ENCODE results near the gene HTR2A.

Gene HTR2A

GRCh38 chr13:46896341-46897137, at the start of gene HTR2A:
Gene HTR2A, minus strand, starts transcription at chr13:46897053. Its CDS starts 1,147 bp downstream, at chr13:46895906.
- peak; percentile 55 for DNase-seq

DNA sequence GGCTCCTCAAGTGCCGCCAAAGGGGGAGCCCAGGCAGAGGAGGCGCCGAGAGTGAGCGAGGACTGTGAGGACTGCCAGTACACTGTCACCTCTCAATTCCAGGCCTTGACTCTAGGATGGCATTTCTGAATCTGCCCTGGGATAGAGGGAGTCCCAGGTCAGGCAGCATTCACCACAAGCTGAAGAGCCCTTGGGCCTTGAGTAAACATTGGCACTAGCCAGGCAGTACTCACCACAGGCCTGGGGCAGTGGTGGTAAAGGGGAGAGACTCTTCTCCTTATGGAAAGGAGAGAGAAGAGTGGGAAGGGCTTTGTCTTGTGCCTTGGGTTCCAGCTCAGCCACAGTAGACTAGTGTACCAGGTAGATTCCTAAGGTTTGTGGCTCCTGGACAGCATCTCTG, 39.7 kb upstream of the HTR2A start:
- DNase-seq, result no peak

GRCh38 chr13:46934749-46935148, 37.9 kb upstream of the HTR2A start:
- DNase-seq, result no peak

GRCh38 chr13:46926916-46927590, 30.2 kb upstream of the HTR2A start:
- DNase-seq, result no peak

DNA sequence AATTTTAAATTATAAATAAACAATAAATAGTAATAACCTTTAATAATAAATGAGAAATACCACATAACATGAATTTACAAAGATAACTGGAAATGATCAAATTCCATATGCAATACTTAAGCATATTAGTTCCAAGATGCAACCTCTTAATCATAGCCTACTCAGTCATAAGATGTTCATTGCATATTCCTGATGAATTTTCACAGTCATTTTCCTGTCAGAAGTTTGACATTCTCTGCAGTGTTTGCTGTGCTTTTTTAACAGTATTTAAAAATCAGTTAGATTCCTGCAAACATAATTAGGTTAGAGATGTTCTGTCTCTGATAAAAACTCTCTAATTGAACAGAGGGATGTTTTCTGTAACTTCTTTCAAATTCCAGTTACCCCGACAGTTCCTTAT, 28.6 kb upstream of the HTR2A start:
- no peak for DNase-seq

DNA sequence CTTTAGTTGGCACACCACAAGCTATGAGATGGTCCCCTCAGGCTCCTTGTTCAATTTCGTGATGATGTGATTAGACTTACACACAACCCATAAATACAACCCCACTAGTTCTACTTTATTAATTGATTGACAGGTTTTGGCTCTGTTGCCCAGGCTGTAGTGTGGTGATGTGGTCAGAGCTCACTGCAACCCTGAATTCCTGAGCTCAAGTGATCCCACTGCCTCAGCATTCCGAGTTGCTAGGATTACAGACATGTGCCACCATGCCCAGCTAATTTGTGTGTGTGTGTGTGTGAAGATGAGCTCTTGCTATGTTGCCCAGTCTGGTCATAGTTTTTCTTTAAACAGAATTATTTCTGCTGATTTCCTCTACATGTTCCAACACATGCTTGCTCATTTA, 17.5 kb upstream of the HTR2A start:
- DNase-seq, result no peak

- no peak for DNase-seq
These were observed 16.9 kb upstream of the HTR2A start for GRCh38 chr13:46913757-46914156.

- no peak for DNase-seq
These were observed 12.2 kb upstream of the HTR2A start for GRCh38 chr13:46909042-46909441.

GRCh38 chr13:46908501-46908900, 11.6 kb upstream of the HTR2A start:
- no peak for DNase-seq

DNA sequence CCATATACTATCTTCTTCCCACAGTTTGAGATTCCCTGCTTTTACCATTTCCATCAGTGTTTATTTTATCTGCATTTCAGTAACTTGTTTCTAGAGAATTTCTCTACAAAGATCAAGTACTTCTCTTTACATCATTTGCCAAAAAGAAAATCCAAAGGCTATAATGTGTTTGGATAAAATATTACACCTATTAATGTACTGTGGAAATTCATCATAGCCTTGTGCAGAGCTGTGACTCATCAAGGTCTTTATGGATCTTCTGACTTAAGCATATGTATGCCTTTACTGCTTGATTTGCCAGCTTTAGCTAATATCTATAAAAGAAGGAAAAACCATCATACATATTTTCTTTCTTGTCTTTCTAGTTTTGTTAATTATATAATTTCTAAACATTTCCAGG, 9.6 kb upstream of the HTR2A start:
- no peak for DNase-seq

DNA sequence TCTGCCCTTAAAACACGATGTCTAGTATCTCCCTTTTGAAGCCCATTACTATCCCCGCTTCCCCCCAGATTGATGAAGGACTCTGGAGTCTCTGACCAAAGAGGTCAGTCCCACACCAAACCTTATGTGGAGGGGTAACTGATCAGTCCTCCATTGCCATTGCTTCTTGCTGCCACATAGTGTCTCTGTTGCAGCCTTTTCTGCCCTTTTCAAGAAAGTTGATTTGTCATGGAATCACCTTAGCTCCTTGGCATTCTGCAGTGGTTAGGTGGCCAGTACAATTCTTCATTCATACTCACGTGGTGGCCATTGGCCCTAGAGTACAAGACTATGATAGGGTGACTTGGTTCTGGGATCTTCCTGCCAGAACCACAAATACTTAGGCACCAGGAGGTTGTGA, 8.4 kb upstream of the HTR2A start:
- no peak for DNase-seq

DNA sequence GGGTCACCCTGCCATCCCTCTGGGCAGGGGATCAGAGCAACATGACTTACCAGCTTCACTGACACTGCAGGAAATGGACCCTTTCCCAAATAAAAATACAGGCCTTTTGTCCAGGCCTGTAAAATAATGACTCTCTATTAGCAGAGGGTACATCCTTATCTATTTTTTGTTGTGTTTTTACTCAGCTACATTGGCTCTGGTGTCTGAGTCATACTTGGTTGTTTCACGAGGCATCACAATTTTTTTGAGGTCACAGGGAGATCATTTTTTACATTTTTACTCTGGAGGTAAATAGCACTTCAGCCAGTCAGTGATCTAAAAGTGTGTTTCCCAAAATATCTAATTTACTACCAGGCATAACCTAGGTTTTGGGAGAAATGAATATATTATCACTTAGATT, 6.9 kb upstream of the HTR2A start:
- no peak for DNase-seq

- no peak for DNase-seq
These were observed 4.9 kb upstream of the HTR2A start for GRCh38 chr13:46901721-46902120.

DNA sequence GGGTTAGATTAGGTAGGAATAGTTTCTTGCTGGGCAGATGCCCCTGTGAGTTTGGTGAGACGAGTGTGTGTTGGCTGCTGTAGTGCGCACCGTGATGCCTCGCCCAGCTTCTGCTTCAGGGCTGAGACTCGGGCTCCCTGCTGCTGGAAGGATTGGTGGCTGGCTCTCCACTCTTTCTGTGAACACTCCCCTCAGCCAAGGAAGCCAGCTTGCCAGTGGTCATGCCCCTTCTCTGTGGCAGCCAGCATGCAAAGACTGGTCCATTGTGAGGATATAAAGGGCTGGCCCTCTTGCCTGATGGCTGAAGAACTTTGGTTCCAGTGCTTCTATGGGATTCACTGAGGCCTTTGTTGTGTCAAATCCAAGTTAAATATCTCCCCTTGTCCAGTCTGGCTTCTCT, 2.9 kb upstream of the HTR2A start:
- DNase-seq, result no peak

DNA sequence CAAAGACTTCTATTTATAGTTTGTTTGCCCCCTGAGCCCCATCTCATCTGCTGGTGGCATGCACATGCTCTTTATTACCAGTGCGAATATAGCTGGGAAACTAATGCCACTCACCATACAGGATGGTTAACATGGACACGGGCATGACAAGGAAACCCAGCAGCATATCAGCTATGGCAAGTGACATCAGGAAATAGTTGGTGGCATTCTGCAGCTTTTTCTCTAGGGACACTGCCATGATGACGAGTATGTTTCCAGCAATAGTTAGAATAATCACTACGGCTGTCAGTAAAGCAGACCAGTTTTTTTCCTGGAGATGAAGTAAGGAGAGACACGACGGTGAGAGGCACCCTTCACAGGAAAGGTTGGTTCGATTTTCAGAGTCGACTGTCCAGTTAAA, 1.5 kb downstream of the HTR2A start:
- no peak for DNase-seq

DNA sequence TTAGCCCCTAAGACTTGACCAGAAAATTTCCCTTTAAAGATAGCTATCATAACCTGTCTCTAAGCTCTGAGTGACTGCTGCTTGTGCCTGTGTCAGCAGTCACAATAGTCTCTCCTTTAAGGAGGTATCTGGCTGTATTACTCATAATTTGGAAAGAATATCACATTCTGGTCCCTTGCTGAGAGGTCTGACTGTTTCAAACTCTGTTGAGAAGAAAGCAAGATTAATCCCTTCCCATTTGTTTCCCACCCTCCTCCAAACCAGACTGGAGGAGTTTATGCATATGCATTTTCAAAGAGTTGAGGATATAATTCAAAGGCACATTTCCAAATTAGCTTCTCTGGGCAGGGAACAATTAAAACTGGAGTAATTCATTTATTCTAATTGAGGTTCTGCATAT, 2.3 kb downstream of the HTR2A start:
- no peak for DNase-seq

DNA sequence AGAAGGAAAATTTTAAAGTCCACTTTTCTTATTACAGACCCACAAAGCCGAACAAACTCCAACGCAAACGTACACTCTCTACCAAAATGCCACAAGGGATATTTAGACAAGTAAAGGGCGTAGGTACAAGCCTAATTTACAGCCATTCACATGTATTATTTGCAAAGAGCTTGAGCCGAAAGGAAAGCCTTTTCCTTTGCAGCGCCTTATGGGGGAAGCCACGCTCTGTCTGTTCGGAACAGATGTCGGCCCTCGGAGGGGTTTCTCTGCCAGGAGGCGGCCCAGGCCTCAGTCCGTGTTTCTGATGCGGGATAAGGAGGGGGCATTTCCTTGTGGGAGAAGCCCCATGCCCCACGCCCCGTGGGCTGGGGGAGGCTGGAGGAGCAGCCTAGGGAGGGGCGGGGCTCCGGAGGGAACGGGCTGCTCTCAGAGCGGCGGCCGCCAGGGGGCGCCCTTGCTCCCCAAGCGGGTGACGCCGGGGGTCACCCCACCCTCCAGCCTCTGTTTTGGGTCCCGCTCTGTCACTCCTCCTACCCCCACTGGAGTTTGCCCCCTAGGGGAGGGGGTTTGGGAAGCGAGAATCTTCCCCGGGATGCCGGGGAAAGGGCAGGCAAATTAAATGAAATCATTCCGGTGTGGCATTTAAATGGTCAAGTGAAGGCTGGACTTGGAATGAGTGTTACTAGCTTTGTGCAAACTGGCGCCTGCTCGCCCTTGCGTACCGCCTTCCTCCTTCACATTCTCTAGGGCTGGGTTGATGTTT, 2.9 kb downstream of the HTR2A start:
- DNase-seq, result peak; percentile 79

- no peak for DNase-seq
These were observed 3.6 kb downstream of the HTR2A start for GRCh38 chr13:46893221-46893740.

DNA sequence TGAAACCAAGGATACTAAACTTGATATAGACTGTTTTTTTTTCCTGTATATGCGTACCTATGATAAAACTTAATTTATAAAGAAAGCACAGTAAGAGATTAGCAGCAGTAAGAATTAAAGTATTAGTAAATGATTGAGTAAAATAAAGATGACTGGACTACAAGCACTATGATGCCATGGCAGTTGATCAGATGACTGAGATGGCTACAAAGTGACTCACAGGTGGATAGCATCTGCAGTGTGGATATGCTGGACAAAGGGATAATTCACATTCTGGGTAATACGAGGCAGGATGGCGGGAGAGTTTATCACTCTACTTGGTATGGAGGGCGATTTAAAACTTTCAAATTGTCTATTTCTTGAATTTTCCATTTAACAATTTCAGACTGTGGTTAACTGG, 11.8 kb downstream of the HTR2A start:
- DNase-seq, result no peak

DNA sequence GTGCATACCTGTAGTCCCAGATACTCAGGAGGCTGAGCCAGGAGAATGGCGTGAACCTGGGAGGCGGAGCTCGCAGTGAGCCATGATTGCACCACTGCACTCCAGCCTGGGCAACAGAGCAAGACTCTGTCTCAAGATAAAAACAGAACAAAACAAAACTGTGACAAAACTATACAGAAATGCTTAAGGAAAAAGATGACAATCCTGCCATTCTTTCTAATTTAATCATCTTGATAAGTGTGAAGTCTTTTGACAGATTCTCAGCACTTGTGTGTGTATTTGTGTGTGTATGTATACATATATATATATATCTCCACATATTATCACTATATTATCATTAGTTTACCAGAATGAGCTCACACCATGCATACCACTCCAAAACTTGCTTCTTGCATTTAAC, 12.3 kb downstream of the HTR2A start:
- no peak for DNase-seq

DNA sequence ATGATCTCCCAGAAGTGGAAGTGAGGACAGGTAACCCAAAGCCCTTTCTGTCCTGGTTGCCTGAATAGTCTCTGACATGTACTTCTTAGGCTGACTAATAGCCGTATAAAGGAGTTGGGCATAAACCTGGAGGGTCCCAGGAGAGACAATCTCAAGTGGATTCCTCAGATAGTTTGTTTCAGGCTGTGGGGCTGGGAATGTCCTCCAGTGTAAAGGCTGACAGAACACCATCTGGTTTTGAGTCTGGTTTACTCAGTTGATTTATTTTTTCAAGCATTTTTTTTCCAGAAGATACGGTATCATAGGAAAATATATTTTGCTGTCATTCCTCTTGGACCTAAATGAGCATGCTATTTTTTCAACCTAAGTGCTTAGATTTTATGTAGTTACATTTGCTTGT, 15.2 kb downstream of the HTR2A start:
- DNase-seq, result no peak

- DNase-seq, result no peak
These were observed 22.8 kb downstream of the HTR2A start for GRCh38 chr13:46874006-46874405.

DNA sequence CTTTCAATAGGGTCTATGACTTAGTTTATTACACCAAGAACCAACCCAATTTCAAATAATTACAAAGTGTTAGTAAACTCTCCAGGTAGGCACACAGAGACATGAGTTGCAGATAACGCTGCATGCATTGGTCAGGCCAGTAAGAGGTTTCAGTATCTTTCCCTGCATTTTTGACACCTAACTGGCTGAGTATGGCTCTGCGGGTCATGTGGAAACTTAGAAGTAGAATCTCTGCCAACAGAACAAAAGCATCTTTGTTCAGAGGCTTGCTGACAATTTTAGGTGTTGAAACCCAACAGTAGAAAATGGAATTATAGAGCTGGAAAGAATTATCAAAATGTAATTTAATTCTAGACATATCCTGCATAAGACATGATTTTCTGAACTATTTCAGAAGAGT, 25.3 kb downstream of the HTR2A start:
- no peak for DNase-seq

GRCh38 chr13:46868091-46868490, 28.8 kb downstream of the HTR2A start:
- no peak for DNase-seq

Data from right hindlimb (tissue), 1 donor.